Stomach (tissue), 4 donors: Measurements from ENCODE around the gene RERE.

Source experiments
- EP300 ChIP-seq: sonication (generic); formaldehyde crosslinking; IDR thresholded peaks from one replicate; pipeline ENCODE4 v1.6.1; 2017; ENCODE audit warnings: antibody characterized with exemption
- POLR2A ChIP-seq, 4 donors: fragments of 450-650 bp; IDR thresholded peaks; one replicate each; pipeline ENCODE4 v1.6.1; 2016; ENCODE audit warnings: antibody characterized with exemption in 4 of 4, control low read depth in 2 of 4, mild to moderate bottlenecking in 1 of 4, moderate library complexity in 1 of 4
- POLR2AphosphoS5 ChIP-seq, 3 donors: sonication (generic); formaldehyde crosslinking; IDR thresholded peaks; one replicate each; pipeline ENCODE4 v1.6.1; 2016; ENCODE audit warnings: antibody characterized with exemption in 3 of 3
- TF ChIP-seq, protein P1 (sequence below), 7 experiments: fragments of 450-650 bp in 4 of 7; fragments of 200-600 bp in 3 of 7; sonication (generic) in 3 of 7; IDR thresholded peaks; one replicate each; pipeline ENCODE4 v1.5.1; 2016 to 2019; ENCODE audit warnings: antibody characterized with exemption in 7 of 7, control low read depth in 2 of 7, mild to moderate bottlenecking in 1 of 7

DNA sequence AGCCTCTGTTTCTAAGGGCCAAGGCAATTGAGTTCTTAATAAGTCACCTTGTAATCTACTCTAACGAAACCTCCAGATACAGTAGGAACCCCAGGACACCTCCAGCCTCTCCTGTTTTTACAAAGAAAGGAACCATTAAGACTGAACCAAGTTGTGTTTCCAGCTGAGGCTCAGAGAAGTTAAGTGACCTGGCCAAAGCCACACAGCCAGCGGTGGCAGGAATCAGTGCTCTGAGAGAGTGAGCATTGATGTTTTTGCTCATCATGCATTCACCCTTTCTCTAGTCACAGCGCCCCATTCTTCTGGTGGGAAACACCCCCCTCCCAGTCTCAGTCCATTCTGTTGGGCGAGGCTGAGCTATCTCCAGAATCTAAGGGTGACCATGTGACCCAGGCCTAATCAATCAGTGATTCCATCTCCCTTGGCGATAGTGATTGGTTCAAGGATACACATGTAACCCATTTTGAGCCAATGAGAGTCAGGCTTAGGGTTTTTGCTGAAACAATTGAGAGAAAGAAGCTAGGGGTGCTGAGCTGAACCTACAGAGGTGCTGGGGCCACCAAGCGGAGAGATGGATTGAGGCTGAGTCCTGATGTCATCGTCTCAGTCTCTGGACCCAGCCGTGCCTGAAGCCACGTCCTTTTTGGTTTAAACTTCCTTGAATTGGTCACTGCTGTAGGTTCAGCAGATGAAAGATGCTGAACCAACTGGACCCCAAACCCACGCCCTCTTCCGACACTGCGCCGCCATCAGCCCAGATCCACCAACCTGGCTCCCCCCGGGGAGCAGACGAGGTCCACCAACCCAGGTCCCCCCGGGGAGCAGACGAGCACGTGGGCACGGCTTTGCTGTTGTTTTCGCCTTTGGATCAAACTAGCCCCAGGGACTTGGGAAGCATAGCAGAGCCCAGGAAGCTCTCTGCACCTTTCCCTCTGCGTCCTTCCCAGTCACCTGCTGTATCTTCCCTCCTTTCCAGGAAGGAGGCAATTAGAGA, 28.0 kb upstream of the RERE start:
- TF ChIP-seq, protein P1, sequence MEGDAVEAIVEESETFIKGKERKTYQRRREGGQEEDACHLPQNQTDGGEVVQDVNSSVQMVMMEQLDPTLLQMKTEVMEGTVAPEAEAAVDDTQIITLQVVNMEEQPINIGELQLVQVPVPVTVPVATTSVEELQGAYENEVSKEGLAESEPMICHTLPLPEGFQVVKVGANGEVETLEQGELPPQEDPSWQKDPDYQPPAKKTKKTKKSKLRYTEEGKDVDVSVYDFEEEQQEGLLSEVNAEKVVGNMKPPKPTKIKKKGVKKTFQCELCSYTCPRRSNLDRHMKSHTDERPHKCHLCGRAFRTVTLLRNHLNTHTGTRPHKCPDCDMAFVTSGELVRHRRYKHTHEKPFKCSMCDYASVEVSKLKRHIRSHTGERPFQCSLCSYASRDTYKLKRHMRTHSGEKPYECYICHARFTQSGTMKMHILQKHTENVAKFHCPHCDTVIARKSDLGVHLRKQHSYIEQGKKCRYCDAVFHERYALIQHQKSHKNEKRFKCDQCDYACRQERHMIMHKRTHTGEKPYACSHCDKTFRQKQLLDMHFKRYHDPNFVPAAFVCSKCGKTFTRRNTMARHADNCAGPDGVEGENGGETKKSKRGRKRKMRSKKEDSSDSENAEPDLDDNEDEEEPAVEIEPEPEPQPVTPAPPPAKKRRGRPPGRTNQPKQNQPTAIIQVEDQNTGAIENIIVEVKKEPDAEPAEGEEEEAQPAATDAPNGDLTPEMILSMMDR (IDR thresholded peaks at IDR 0.05): no peak
- TF ChIP-seq POLR2A (IDR thresholded peaks at IDR 0.05): no peak
- no peak for TF ChIP-seq POLR2AphosphoS5 (IDR thresholded peaks at IDR 0.05)
- TF ChIP-seq EP300: no peak
